Activated naive CD8-positive, alpha-beta T cell treated with anti-CD3 and anti-CD28 coated beads, Interleukin-2, amount 10 ng/mL, durations not matched to agents 7 days and 5 days (primary cell): Measurements from ENCODE around the gene SEMA3F. TPM values are rescaled to one million over a fixed set of nuclear protein-coding genes. Genes with fewer than 3 reads are reported as not detected.

ENCODE experiments used
- ATAC-seq: fragments of 150-1000 bp; cut with Tn5 transposase; one replicate; pipeline ENCODE4 v1.10.0; 2021; ENCODE audit warnings: low read depth, moderate library complexity
- POLR2A ChIA-PET: fragments of 350-600 bp; sonication (Branson Sonifier 250); formaldehyde crosslinking; loops from one replicate; lab custom pipeline; 2021; ENCODE audit warnings: antibody characterized with exemption; lab: Charles Lee
- DNase-seq: peaks from one replicate; pipeline ENCODE4 v3.0.0; 2021
- H3K27ac Mint-ChIP-seq: one replicate; pipeline ENCODE4 v1.8.0; 2022; ENCODE audit warnings: mild to moderate bottlenecking, mixed read lengths
- H3K27me3 Mint-ChIP-seq: one replicate; pipeline ENCODE4 v1.8.0; 2022; ENCODE audit warnings: mild to moderate bottlenecking, moderate library complexity, mixed read lengths
- H3K36me3 Mint-ChIP-seq: one replicate; pipeline ENCODE4 v1.8.0; 2021; ENCODE audit warnings: mild to moderate bottlenecking, mixed read lengths
- H3K4me1 Mint-ChIP-seq: one replicate; pipeline ENCODE4 v1.8.0; 2021; ENCODE audit warnings: mixed read lengths
- H3K4me3 Mint-ChIP-seq: one replicate; pipeline ENCODE4 v1.8.0; 2022; ENCODE audit warnings: mild to moderate bottlenecking, moderate library complexity, mixed read lengths
- H3K9me3 Mint-ChIP-seq: one replicate; pipeline ENCODE4 v1.8.0; 2021; ENCODE audit warnings: mixed read lengths
- total RNA-seq, 2 experiments: library from RNA; stranded (reverse); gene quantifications; one replicate each; pipeline ENCODE4 v1.2.3, GENCODE V29; 2021

SEMA3F gene
- total RNA-seq, 2 experiments from 2014 or later, result 0.09 TPM; not detected in 1

DNA sequence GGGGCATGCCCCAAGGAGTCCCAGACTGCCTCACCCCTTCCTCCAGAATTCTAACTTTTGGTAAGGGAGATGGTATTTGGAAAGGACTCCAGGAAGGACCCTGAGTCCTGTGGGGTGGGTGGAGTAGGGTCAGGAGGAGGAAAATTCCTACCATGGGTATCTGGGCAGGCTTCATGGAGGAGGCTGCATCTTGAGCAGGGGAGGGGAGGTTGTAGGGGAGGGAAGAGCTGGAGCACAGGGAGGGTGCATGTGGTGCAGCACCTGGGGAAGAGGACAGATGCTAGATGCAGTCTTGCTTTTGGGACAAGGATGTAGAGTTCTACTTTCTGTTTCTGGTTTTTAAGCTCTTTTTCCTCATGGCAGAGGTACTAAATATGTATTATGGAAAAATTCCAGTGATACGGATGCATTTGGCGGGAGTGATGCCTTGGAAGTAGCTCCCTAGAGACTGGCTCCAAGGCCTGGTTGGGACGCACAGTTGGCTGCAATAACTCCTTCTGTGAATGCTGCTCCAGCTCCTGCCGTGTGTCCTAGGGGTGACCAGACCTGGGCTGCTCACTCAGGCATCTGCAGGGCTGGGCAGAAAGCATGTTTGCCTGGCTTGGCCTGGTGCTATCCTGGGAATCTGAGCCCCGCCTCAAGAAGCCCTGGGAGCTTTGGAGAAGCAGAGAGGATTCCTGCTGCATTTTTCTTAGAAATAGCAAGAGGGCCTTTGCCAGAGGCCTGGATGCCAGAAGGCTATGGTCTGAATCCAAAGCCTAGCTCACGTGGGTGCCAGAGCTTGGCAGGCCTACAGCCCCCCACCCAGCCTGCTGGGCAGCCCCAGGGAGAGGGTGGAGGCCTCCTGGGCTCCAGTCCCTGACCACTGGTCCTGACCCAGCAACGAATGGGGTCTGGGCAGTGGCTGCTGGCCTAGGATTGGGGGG lies 10.1 kb downstream of the SEMA3F start:
- H3K4me3 Mint-ChIP-seq, result no peak overlapping the region
- no peaks in the 10 kb centered on the region for H3K36me3 Mint-ChIP-seq
- no peaks in the 10 kb centered on the region for H3K9me3 Mint-ChIP-seq
- H3K4me1 Mint-ChIP-seq, result no peaks in the 10 kb centered on the region
- POLR2A ChIA-PET, result no interaction called here
- no peak for DNase-seq
- no peak overlapping the region for H3K27ac Mint-ChIP-seq
- H3K27me3 Mint-ChIP-seq, result peaks cover 8% of the 10 kb centered on the region
- ATAC-seq, result no peak

DNA sequence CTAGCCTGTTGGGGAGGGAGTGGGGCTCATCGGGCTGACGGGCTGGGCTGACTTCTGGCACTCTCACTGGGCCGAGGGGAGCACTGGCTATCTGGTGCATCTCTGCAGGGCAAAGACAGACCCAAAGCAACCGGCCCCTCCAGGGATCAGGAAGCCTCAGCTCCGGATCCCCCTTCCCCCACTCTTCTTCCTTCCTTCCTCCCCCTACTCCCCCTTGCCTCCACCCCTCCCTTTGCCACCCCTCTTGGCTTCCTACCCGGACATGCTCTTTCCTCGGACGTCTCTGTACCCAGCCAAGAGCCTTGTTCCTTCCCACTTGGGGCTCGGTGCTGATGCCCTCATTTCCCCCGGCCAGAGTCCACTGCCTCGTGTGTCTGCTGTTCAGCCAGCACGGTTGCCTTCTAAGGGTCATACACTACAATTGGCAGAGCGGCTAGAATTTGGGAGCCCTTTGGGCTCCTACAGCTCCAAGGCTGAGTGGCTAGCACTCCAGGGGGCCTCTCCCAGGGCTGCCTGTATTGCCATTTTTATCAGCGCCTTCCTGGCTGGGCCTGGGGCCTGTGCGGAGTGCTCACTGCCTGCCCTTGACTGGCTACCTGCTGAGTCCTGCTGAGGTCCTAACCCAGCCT lies 10.9 kb downstream of the SEMA3F start:
- Mint-ChIP-seq H3K4me3 (no peak overlapping the region), H3K36me3 (no peaks in the 10 kb centered on the region), H3K27me3 (peaks cover 8% of the 10 kb centered on the region), H3K9me3 (no peaks in the 10 kb centered on the region), H3K27ac (no peak overlapping the region), H3K4me1 (no peaks in the 10 kb centered on the region)
- ATAC-seq (no peak), DNase-seq (no peak)
- POLR2A ChIA-PET, result no interaction called here

DNA sequence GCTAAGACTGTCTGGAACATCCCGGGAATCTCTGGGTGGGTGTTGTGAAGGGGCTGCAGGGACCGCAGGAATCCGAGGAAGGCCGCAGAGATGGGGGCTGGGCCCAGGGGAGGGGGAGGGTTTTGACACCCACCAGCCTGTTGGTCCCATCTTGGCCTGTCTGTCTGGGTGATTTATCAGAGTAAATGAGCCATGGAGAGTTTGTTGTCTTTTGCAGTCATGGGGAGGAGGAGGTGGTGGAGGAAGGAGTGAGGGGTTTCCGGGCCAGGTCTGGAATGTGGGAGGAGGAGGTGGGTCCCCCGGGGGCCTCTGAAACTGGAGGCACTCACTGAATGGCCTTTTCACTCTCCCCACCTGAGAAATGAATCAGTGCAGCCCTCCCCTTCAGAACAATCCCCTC lies 11.5 kb downstream of the SEMA3F start:
- no peak overlapping the region for H3K4me3 Mint-ChIP-seq
- peaks cover 6% of the 10 kb centered on the region for H3K27me3 Mint-ChIP-seq
- DNase-seq, result no peak
- H3K36me3 Mint-ChIP-seq, result no peaks in the 10 kb centered on the region
- no peak for ATAC-seq
- H3K27ac Mint-ChIP-seq, result no peak overlapping the region
- POLR2A ChIA-PET, result no interaction called here
- H3K9me3 Mint-ChIP-seq, result no peaks in the 10 kb centered on the region
- H3K4me1 Mint-ChIP-seq, result no peaks in the 10 kb centered on the region

DNA sequence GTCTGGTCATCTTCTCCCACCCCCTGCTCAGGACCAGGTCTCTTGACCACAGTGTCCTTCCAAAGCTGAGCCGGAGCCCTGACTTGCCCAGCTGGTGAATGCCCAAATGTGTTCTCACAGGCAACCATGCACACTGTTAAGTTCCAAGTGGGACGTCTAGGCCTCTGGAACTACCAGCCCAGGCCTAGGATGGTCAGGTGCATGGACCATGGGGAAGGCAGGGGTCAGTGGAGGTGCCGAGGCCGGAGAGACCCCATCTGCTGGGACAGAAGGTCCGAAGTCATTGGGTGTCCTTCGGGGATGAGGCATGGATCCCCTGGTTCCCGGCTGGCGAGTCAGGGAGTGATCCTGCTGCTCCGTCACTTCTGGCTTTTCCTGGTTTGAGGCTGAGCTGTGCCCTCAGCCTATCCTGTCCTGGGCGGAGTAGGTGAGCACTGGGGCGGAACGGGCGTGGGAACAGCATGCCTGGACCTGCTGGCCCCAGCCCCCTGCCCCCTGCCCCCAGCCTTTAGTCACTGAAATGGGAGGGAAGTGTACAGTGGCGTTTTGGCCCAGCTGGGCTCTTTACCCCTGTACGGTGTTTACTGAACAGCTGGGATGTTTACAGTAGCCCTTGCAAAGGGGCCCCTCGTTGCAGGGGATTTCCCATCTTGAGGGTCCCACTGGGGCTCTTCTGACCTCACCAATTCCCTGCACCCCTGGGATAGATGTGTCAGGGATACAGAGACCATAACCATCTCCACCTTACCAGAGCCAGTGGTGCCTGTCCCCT lies 12.1 kb downstream of the SEMA3F start:
- Mint-ChIP-seq H3K9me3 (no peaks in the 10 kb centered on the region), H3K27ac (no peak overlapping the region), H3K4me1 (no peaks in the 10 kb centered on the region), H3K4me3 (no peak overlapping the region), H3K36me3 (no peaks in the 10 kb centered on the region), H3K27me3 (peaks cover 6% of the 10 kb centered on the region)
- DNase-seq (no peak), ATAC-seq (no peak)
- POLR2A ChIA-PET, result no interaction called here

DNA sequence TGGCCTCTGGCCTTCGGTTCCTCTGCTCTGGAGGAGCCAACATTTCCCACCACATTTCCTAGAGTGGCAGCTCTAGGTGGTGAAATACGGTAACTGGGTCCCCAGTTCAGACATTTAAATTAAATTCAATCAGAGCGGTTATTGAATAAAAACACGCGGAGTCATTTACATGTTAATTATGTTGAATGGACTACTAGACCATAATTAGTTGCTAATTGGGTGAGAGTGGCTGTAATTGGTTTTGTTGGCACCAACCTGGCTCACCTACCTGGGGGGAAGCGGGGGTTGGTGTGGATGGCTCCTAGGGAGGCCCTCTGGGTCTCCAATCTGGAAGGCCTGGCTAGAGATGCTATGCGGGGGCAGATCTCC lies 12.7 kb downstream of the SEMA3F start:
- peaks cover 3% of the 10 kb centered on the region for H3K27me3 Mint-ChIP-seq
- POLR2A ChIA-PET, result no interaction called here
- no peak for DNase-seq
- H3K27ac Mint-ChIP-seq, result no peak overlapping the region
- no peak for ATAC-seq
- no peaks in the 10 kb centered on the region for H3K9me3 Mint-ChIP-seq
- H3K4me1 Mint-ChIP-seq, result no peaks in the 10 kb centered on the region
- H3K36me3 Mint-ChIP-seq, result no peaks in the 10 kb centered on the region
- H3K4me3 Mint-ChIP-seq, result no peak overlapping the region

DNA sequence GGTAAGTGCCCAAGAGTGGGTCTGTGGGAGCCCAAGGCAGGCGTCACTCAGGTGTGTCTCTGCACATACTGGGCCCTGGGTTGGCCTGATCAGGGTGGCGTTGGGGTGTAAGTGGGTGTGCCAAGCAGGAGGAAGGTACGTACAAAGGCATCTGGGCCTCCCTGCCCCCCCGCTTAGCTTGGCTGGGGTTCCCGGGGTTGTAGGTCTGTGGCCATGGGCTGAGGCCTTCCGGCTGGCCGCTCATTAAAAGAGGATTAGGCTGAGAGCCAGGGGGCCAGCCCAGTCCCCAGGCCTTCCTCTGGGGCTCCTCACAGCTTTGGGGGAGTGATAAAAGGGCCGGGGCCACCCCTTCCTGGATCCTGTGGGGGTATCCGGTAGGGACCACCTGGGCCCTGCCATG lies 13.3 kb downstream of the SEMA3F start:
- no peak overlapping the region for H3K27ac Mint-ChIP-seq
- H3K4me3 Mint-ChIP-seq, result no peak overlapping the region
- H3K4me1 Mint-ChIP-seq, result no peaks in the 10 kb centered on the region
- H3K27me3 Mint-ChIP-seq, result peaks cover 3% of the 10 kb centered on the region
- no peak for ATAC-seq
- DNase-seq, result no peak
- no peaks in the 10 kb centered on the region for H3K9me3 Mint-ChIP-seq
- POLR2A ChIA-PET, result no interaction called here
- no peaks in the 10 kb centered on the region for H3K36me3 Mint-ChIP-seq

DNA sequence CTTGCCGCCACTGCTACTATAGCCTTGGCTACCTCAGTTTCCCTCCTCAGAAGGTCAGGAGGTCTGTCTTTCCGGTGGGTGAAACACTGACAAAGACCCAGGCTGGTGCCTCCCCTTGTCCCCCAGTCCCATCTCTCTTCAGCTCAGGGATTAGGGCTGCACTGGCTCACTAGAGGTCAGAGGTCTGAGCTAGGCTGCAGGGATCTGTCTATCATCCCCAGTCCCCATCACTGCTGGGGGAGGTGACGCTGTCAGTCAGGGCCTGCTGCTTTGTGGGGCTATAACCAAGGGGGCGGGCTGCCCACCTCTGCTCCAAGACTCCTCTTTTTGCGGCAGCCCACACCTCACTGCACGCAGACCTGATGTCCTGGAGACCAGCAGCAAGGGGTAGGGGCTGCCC lies 13.7 kb downstream of the SEMA3F start:
- no peaks in the 10 kb centered on the region for H3K36me3 Mint-ChIP-seq
- H3K27ac Mint-ChIP-seq, result no peak overlapping the region
- no peaks in the 10 kb centered on the region for H3K9me3 Mint-ChIP-seq
- DNase-seq (no peak), ATAC-seq (no peak)
- POLR2A ChIA-PET, result no interaction called here
- H3K4me1 Mint-ChIP-seq, result peaks cover 2% of the 10 kb centered on the region
- peaks cover 3% of the 10 kb centered on the region for H3K27me3 Mint-ChIP-seq
- H3K4me3 Mint-ChIP-seq, result no peak overlapping the region

DNA sequence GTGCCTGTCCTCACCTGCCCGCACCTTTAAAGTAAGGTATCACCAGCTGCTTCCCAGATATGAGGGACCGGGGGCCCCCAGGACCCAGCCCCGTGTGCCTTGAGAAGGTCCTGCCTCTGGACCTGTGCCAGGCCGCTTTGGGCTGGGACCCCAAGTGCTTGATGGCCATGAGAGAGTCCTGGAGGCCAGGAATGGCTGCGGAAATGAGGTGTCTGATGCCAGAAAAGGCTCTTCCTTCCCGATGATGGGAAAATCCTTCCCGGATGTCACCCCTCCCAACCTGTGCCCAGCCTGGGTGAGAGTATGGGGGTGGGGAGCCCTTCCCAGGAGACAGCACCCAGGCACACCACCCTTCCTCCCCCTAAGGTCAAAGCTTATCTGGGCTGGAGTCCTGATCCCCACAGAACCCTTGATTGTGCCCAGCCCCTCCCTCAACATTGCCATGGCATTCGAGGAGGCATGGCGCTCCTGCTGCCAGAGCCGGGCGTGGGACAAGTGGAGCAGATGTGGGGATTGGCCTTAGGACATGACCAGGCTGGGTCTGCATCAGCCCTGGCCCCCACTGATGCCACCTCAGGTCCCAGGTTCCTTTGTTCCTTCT lies 14.2 kb downstream of the SEMA3F start:
- Mint-ChIP-seq H3K9me3 (no peaks in the 10 kb centered on the region), H3K36me3 (no peaks in the 10 kb centered on the region), H3K4me3 (no peak overlapping the region), H3K4me1 (peaks cover 2% of the 10 kb centered on the region), H3K27me3 (peaks cover 3% of the 10 kb centered on the region), H3K27ac (no peak overlapping the region)
- ATAC-seq, result no peak
- POLR2A ChIA-PET, result no interaction called here
- DNase-seq, result no peak

DNA sequence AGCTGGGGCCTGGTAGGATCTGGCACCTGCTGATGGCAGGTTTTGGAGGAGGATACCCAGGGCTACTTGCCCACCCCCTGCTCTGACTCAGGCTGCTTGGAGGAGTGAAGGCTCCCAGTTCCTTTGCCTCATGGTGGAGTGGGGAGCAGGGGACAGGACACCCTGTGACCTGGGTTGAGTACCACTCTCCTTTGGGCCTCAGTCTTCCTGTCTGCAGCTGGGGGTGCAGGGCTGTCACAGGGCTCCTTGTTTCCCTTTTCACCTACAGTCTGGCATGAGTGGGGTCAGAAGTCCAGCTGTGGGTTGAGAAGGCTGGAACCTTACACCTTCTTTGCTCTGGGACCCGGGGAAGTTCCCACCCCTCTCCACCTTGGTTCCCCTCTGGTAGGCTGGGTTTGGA lies 14.7 kb downstream of the SEMA3F start:
- POLR2A ChIA-PET, result no interaction called here

DNA sequence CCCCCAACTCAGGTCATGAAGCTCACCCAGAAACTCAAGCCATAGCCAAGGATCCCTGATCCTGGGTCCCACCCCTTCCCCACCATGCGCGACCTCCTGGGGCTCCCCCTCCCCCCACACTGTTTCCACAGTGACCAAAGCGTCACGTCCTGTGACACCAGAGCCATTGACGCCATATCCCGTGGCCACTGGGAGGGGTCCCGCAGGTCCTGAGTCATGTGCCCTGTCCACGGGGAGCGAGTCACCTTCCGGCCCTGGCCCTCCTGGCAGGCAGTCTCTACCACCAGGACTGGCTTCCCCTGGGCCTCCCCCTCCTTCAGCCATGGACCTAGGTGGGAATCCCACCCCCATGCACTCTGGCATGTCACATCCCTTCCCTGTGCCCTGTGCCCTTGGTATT lies 15.6 kb downstream of the SEMA3F start:
- peaks cover 2% of the 10 kb centered on the region for H3K4me1 Mint-ChIP-seq
- H3K27ac Mint-ChIP-seq, result no peak overlapping the region
- no peak for DNase-seq
- POLR2A ChIA-PET, result no interaction called here
- ATAC-seq, result no peak
- H3K9me3 Mint-ChIP-seq, result no peaks in the 10 kb centered on the region
- H3K4me3 Mint-ChIP-seq, result no peak overlapping the region
- no peaks in the 10 kb centered on the region for H3K36me3 Mint-ChIP-seq
- H3K27me3 Mint-ChIP-seq, result no peaks in the 10 kb centered on the region

More for the DNA sequence above, 14.7 kb downstream of the SEMA3F start:
- DNase-seq (no peak), ATAC-seq (no peak)
- H3K36me3 Mint-ChIP-seq, result no peaks in the 10 kb centered on the region
- no peak overlapping the region for H3K4me3 Mint-ChIP-seq
- peaks cover 2% of the 10 kb centered on the region for H3K4me1 Mint-ChIP-seq
- no peaks in the 10 kb centered on the region for H3K9me3 Mint-ChIP-seq
- peaks cover 3% of the 10 kb centered on the region for H3K27me3 Mint-ChIP-seq
- no peak overlapping the region for H3K27ac Mint-ChIP-seq

DNA sequence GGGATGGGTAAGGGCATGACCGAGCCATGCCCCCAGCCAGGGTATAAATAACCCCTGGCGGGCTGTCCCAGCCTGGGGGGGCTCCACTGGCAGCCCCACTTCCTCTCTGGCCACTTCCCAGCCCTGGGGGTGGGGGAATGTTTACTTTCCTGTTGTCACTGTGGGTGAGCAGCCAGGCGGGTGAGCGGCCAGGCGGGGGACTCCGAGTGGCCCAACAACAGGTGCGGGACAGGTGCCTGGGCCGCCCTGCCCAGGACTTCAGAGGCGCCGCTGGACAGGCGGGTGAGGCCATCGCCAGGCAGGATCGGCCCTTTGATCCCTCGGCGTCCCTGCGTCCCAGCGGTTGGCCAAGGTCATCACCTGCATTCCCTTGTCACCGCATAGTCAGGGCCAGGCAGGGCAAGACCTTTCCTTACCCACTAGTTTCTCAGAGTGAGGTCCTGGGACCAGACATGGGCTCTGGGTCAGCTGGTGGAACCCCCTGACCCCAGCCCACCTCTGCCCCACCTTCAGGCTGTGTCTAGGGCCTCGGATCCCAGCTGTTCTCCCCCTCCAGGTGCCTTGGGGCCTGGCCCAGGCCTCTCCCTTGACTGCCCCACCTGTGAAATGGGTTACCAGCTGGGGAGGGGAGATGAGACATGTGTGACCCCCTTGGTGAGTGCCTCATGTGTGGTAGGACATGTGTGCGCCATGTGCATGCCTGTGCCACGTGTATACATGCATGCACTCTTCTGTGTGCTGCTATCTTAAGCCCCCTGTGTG lies 16.6 kb downstream of the SEMA3F start:
- ATAC-seq (no peak), DNase-seq (no peak)
- Mint-ChIP-seq H3K4me1 (peaks cover 2% of the 10 kb centered on the region), H3K27ac (no peak overlapping the region), H3K27me3 (no peaks in the 10 kb centered on the region), H3K4me3 (no peak overlapping the region), H3K36me3 (no peaks in the 10 kb centered on the region), H3K9me3 (no peaks in the 10 kb centered on the region)
- POLR2A ChIA-PET, result interaction anchor here (1.1 kb wide), 1 partner anchor 15 kb away, joined by 3 read pairs; no protein-coding TSS in a partner anchor

DNA sequence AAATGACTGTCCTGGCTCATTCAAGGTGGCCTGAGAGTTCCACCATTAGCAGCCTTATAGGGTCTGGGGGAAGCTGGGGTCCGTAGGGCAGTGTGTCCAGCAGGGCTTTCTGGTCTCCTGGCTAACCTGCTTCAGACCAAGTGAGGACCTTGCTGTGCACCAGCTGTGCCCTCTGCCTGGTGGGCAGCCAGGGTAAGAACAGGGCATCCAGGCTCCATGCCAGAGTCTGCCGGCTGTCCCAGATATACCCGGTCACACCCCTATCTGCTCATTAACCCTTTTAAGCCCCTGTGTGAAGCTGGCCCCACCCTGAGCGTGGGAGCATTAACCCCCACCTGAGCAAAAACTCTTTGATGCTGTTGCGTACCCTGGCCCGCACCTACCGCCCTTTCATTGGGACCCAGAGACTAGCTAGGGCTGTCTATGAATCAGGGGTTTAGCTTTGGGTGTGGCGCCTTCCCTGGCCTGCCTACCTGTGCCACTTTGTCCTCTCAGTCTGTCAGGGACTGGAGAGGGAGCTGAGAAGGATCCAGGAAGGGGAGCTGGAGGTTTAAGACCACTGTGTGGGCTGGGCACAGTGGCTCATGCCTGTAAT lies 17.6 kb downstream of the SEMA3F start:
- H3K4me3 Mint-ChIP-seq, result no peak overlapping the region
- H3K27me3 Mint-ChIP-seq, result no peaks in the 10 kb centered on the region
- H3K27ac Mint-ChIP-seq, result no peak overlapping the region
- POLR2A ChIA-PET, result interaction anchor here (1.1 kb wide), 1 partner anchor 16 kb away, joined by 3 read pairs; no protein-coding TSS in a partner anchor
- DNase-seq (no peak), ATAC-seq (no peak)
- H3K9me3 Mint-ChIP-seq, result no peaks in the 10 kb centered on the region
- H3K4me1 Mint-ChIP-seq, result peaks cover 2% of the 10 kb centered on the region
- H3K36me3 Mint-ChIP-seq, result no peaks in the 10 kb centered on the region
